Loucy (cell line): ENCODE data around the gene KSR1.

Source experiments
- EZH2phosphoT487 ChIP-seq: fragments of 200-600 bp; IDR thresholded peaks from 2 replicates; pipeline ENCODE4 v1.6.1; 2018; ENCODE audit warnings: antibody characterized with exemption, mild to moderate bottlenecking, moderate library complexity, borderline replicate concordance
- TF ChIP-seq, protein P1 (sequence below): fragments of 200-600 bp; sonication (generic); conservative IDR thresholded peaks from 2 replicates; pipeline ENCODE4 v1.5.1; 2014; ENCODE audit warnings: mild to moderate bottlenecking, antibody characterized with exemption, low read length

DNA sequence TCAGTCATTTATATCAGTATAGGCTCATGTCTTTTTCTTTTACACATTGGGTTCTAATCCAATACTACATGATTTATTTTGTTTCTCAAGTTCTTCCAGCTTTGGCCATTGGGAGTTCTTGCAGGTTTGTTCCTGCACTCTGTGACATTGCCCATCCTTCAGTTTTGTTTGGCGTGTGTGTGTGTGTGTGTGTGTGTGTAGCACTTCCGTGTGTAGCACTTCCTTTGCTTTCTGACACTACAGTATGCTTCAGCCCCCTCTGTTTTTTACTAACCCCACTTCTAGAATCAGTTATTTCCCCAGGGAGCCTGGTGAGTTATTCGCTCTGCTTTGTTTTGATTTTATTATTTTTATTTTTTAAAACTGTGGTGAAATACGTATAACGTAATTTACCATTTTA lies 99.1 kb downstream of the KSR1 start:
- TF ChIP-seq, protein P1, sequence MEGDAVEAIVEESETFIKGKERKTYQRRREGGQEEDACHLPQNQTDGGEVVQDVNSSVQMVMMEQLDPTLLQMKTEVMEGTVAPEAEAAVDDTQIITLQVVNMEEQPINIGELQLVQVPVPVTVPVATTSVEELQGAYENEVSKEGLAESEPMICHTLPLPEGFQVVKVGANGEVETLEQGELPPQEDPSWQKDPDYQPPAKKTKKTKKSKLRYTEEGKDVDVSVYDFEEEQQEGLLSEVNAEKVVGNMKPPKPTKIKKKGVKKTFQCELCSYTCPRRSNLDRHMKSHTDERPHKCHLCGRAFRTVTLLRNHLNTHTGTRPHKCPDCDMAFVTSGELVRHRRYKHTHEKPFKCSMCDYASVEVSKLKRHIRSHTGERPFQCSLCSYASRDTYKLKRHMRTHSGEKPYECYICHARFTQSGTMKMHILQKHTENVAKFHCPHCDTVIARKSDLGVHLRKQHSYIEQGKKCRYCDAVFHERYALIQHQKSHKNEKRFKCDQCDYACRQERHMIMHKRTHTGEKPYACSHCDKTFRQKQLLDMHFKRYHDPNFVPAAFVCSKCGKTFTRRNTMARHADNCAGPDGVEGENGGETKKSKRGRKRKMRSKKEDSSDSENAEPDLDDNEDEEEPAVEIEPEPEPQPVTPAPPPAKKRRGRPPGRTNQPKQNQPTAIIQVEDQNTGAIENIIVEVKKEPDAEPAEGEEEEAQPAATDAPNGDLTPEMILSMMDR: no peak
- no peak for TF ChIP-seq EZH2phosphoT487
